Uterus (tissue), 2 donors: ENCODE results near the gene RBP5.

ENCODE experiments used
- CTCF ChIP-seq, 4 experiments: fragments of 200-600 bp in 2 of 4; fragments of 450-650 bp in 2 of 4; sonication (generic) in 2 of 4; IDR thresholded peaks; one replicate each; pipeline ENCODE4 v1.5.1; 2016 to 2019; ENCODE audit warnings: antibody characterized with exemption in 4 of 4, mild to moderate bottlenecking in 2 of 4, moderate library complexity in 1 of 4
- POLR2A ChIP-seq, 2 donors: fragments of 450-650 bp; IDR thresholded peaks; one replicate each; pipeline ENCODE4 v1.6.1; 2016; ENCODE audit warnings: antibody characterized with exemption in 2 of 2, mild to moderate bottlenecking in 1 of 2, moderate library complexity in 1 of 2

- TF ChIP-seq CTCF (IDR thresholded peaks at IDR 0.05) = no peak
- TF ChIP-seq POLR2A (IDR thresholded peaks at IDR 0.05) = no peak
Observed at GRCh38 chr12:7101047-7101693, 27.5 kb downstream of the RBP5 start.
